Measurements from ENCODE around the gene KCTD14.

DNA sequence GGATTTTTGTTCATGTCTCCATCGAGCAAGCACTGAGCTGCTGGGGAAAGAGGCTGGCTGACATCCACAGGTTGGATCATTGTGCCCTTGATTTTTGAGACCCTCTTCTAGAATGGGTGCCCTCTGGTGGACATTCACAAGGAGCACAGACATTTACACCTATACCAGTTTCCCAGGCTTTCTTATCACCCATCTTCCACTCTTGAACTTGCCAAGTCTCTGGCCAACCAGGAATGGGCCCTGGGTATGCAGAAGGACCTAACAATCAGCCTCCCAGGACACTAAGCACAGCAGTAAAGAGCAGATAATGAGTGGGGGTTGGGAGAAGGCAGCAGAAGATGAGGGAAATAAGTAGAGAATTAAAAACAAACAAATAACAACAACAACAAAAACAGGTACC, 22.9 kb downstream of the KCTD14 start:
- TF ChIP-seq, protein P1, sequence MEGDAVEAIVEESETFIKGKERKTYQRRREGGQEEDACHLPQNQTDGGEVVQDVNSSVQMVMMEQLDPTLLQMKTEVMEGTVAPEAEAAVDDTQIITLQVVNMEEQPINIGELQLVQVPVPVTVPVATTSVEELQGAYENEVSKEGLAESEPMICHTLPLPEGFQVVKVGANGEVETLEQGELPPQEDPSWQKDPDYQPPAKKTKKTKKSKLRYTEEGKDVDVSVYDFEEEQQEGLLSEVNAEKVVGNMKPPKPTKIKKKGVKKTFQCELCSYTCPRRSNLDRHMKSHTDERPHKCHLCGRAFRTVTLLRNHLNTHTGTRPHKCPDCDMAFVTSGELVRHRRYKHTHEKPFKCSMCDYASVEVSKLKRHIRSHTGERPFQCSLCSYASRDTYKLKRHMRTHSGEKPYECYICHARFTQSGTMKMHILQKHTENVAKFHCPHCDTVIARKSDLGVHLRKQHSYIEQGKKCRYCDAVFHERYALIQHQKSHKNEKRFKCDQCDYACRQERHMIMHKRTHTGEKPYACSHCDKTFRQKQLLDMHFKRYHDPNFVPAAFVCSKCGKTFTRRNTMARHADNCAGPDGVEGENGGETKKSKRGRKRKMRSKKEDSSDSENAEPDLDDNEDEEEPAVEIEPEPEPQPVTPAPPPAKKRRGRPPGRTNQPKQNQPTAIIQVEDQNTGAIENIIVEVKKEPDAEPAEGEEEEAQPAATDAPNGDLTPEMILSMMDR (IDR thresholded peaks at IDR 0.05) = peak; percentile 43 to 66 (median 48)
- TF ChIP-seq POLR2A (IDR thresholded peaks at IDR 0.05) = no peak
